AG04449 (cell line): ENCODE data around the gene CACNA1A.

Experiments used
- CTCF ChIA-PET: fragments of 350-600 bp; formaldehyde crosslinking; extraction: SDS; loops from one replicate; lab custom pipeline; 2021; ENCODE audit warnings: antibody characterized with exemption; lab: Yijun Ruan, JAX
- POLR2A ChIA-PET: fragments of 400-600, 350-600 bp; formaldehyde crosslinking; extraction: SDS; loops from one replicate; lab custom pipeline; 2020; ENCODE audit warnings: antibody characterized with exemption, inconsistent platforms; lab: Yijun Ruan, JAX
- DNase-seq: peaks from one replicate; pipeline ENCODE4 v3.0.0-alpha.2; 2010; ENCODE audit warnings: low read depth, low spot score
- H3K4me3 ChIP-seq: 2 replicates; pipeline ENCODE4 v1.5.1; 2011; ENCODE audit warnings: low read depth, mild to moderate bottlenecking, control low read depth, low read length
- TF ChIP-seq, protein P1 (sequence below): IDR thresholded peaks from one replicate; pipeline ENCODE4 v1.5.1; 2011; ENCODE audit warnings: mild to moderate bottlenecking, moderate library complexity, low read length, control low read depth, inconsistent platforms; ENCODE audit not compliant: insufficient read depth; ENCODE audit errors: missing control alignments

The CACNA1A gene

DNA sequence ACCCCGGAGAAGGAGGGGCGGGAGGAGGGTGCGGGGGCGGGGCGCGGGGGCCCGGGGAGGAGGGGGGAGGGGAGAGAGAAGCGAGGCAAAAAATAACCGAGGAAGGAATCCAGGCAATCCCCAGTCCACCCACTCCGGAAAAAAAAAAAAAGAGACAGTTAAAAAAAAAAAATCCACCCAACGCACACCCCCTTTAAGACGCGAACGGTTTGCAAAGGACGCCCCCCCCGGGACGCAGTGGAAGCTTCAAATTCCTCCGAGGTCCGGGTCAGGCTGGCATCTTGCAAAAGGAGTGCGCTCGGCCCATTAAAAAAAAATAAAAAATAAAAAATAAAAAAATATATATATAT, at the start of gene CACNA1A:
Gene CACNA1A (minus strand): TSS at position 9 of the 350 bp plus-strand sequence. CDS start 255 bp downstream, outside the sequence.
- peak within 1 kb of the TSS; percentile 61 for H3K4me3 ChIP-seq
- no peak for DNase-seq
- TF ChIP-seq, protein P1, sequence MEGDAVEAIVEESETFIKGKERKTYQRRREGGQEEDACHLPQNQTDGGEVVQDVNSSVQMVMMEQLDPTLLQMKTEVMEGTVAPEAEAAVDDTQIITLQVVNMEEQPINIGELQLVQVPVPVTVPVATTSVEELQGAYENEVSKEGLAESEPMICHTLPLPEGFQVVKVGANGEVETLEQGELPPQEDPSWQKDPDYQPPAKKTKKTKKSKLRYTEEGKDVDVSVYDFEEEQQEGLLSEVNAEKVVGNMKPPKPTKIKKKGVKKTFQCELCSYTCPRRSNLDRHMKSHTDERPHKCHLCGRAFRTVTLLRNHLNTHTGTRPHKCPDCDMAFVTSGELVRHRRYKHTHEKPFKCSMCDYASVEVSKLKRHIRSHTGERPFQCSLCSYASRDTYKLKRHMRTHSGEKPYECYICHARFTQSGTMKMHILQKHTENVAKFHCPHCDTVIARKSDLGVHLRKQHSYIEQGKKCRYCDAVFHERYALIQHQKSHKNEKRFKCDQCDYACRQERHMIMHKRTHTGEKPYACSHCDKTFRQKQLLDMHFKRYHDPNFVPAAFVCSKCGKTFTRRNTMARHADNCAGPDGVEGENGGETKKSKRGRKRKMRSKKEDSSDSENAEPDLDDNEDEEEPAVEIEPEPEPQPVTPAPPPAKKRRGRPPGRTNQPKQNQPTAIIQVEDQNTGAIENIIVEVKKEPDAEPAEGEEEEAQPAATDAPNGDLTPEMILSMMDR: peak; percentile 6
- POLR2A ChIA-PET: no interaction called here
- CTCF ChIA-PET: interaction anchor here (0.6 to 1.1 kb wide), 6 partner anchors 13 to 530 kb away, joined by 3 read pairs; no protein-coding TSS in a partner anchor

DNA sequence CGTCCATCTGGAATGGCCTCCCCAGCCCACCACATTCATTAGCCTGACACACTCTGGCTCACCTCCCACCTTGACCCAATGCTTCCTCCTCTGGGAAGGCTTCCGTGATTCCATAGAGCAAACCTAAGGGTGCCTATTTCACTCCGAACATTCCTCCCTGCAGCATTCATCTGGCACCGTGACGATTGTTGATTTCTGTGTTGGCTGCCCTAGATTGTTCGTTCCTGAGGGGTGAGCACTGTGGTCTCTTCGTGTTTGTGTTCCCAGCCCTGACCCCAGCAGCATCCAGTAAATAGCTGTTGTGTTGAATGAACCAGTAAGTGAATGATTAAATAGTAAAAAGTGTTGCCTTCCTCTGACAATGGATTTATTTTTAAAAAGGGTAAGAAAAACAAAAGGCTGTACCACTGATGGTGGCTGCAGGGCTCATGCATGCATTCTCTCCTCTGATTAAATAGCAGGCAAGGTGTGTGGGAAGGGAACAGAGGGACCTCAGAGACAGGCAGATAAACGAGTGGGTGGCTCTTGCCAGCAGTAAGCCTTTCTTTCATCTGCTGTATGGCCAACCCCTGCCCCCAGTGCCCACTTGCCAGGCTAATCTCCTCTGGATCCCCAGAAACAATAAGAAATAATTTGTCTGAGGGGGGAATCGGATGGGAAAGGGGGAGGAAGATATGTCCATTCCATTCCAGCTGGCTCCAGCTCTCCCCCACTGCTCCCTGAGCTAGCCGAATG, 48.4 kb upstream of the CACNA1A start:
- POLR2A ChIA-PET: no interaction called here
- DNase-seq: no peak
- TF ChIP-seq, protein P1: no peak
- H3K4me3 ChIP-seq: no peak overlapping the region
- CTCF ChIA-PET: interaction anchor here (1.0 kb wide), 1 partner anchor 20 kb away, joined by 3 read pairs; no protein-coding TSS in a partner anchor

DNA sequence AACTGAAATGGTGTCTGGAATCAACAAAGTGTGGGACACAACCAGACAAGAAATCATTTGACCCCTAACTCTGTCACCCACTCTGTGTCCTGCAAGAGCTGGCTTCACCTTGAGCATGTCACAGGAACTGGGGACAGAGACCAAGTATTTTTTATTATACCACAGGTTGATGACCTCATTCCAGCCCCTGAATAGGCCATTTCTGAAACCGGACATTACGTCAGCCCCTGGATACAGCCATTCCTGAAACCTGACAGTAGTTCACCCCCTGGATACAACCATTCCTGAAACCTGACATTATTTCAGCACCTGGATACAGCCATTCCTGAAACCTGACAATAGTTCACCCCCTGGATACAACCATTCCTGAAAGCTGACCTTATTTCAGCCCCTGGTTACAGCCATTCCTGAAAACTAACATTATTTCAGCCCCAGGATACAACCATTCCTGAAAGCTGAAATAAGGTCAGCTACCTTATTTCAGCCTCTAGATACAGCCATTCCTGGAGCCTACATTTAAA, 47.7 kb upstream of the CACNA1A start:
- TF ChIP-seq, protein P1: no peak
- ChIA-PET CTCF (interaction anchor here (1.0 kb wide), 1 partner anchor 21 kb away, joined by 3 read pairs; no protein-coding TSS in a partner anchor), POLR2A (no interaction called here)
- H3K4me3 ChIP-seq: no peak overlapping the region
- no peak for DNase-seq

DNA sequence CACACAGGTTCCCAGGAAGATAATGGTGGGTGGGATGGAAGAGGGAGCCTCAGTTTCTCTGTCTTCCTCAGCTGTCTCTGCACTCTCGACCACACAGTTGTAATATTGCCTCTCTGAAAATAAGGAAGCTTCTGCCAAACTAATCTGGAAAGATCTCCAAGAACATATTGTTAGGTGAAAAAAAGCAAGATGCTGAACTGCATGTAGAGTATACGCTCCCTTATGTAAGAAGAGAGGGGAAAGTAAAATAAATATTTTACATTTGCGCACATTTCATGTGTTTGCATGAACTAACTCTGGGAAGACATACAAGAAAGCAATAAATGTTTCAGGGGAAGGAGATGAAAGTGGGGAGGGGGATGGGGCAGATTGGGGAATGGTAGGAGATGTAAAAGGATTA, 41.9 kb upstream of the CACNA1A start:
- no peak overlapping the region for H3K4me3 ChIP-seq
- ChIA-PET CTCF (interaction anchor here (0.6 kb wide), 1 partner anchor 257 kb away, joined by 3 read pairs; no protein-coding TSS in a partner anchor), POLR2A (no interaction called here)
- no peak for DNase-seq
- TF ChIP-seq, protein P1: no peak

DNA sequence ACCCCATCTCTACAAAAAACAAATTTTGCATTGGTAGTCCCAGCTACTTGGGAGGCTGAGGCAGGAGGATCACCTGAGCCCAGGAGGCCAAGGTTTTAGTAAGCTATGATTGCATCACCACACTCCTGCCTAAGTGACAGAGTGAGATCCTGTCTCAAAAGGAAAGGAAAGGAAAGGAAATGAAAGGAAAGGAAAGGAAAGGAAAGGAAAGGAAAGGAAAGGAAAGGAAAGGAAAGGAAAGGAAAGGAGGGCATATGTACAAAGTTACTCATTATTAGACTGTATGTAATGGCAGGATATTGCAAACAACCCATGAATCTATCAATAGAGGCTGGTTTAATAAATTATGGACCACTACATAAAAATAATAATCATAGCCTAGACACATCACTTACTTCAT, 40.8 kb upstream of the CACNA1A start:
- CTCF ChIA-PET: no interaction called here
- POLR2A ChIA-PET: no interaction called here
- TF ChIP-seq, protein P1: no peak
- no peak overlapping the region for H3K4me3 ChIP-seq
- no peak for DNase-seq

DNA sequence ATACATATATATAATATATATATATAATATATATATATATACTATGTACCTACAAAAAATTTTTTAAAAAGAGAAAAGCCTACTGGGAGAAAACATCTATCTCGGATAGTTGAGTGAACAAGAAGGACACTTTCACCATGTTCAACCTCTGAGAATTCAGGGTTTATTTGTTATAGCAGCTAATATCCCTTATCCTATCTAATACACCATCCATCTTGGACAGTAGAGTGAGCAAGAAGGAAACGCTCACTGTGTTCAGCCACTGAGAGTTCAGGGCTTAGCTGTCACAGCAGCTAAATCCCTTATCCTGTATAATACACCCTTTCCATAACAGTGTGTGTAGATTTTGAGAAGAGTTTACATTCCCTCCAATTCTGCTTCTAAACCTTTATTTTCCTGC, 38.1 kb upstream of the CACNA1A start:
- ChIA-PET POLR2A (no interaction called here), CTCF (no interaction called here)
- no peak for DNase-seq
- TF ChIP-seq, protein P1: no peak
- H3K4me3 ChIP-seq: no peak overlapping the region
